Endothelial cell of umbilical vein (primary cell): ENCODE measurements around the gene TAS1R3.

Source experiments
- EZH2 ChIP-seq: IDR thresholded peaks from 2 replicates; pipeline ENCODE4 v1.6.1; 2012; ENCODE audit warnings: borderline replicate concordance, low read depth, mild to moderate bottlenecking, moderate library complexity, low read length, inconsistent platforms; ENCODE audit not compliant: severe bottlenecking
- GATA2 ChIP-seq: IDR thresholded peaks from 2 replicates; pipeline ENCODE4 v1.7.0; 2011; ENCODE audit warnings: low read depth, mild to moderate bottlenecking, moderate library complexity, mixed read lengths, low read length; ENCODE audit not compliant: insufficient read length, insufficient read depth
- JUN ChIP-seq: IDR thresholded peaks from 2 replicates; pipeline ENCODE4 v1.6.1; 2011; ENCODE audit warnings: borderline replicate concordance, low read depth; ENCODE audit not compliant: insufficient read length, insufficient read depth
- MYC ChIP-seq: IDR thresholded peaks from one replicate; pipeline ENCODE4 v1.6.1; 2011; ENCODE audit warnings: mild to moderate bottlenecking, low read depth, low read length
- POLR2A ChIP-seq: IDR thresholded peaks from 2 replicates; pipeline ENCODE4 v1.6.1; 2012; ENCODE audit warnings: low read depth, mild to moderate bottlenecking, control low read depth, low read length
- POLR2AphosphoS5 ChIP-seq: IDR thresholded peaks from 2 replicates; pipeline ENCODE4 v1.6.1; 2012; ENCODE audit warnings: low read depth, mild to moderate bottlenecking, control low read depth, low read length, moderate library complexity; ENCODE audit not compliant: insufficient read depth
- TF ChIP-seq, protein P1 (sequence below), 2 donors: IDR thresholded peaks; 1 replicate in 1 of 2; 2 replicates in 1 of 2; pipeline ENCODE4 v1.5.1; 2011; ENCODE audit warnings: low read length in 2 of 2, mild to moderate bottlenecking in 2 of 2, moderate library complexity in 2 of 2, control low read depth in 1 of 2, inconsistent platforms in 1 of 2, low read depth in 1 of 2; ENCODE audit not compliant: insufficient read depth in 1 of 2; ENCODE audit errors: extremely low read depth in 1 of 2
- TF ChIP-seq, protein P2 (sequence below): IDR thresholded peaks from 2 replicates; pipeline ENCODE4 v1.6.1; 2011; ENCODE audit not compliant: insufficient read depth, insufficient read length

DNA sequence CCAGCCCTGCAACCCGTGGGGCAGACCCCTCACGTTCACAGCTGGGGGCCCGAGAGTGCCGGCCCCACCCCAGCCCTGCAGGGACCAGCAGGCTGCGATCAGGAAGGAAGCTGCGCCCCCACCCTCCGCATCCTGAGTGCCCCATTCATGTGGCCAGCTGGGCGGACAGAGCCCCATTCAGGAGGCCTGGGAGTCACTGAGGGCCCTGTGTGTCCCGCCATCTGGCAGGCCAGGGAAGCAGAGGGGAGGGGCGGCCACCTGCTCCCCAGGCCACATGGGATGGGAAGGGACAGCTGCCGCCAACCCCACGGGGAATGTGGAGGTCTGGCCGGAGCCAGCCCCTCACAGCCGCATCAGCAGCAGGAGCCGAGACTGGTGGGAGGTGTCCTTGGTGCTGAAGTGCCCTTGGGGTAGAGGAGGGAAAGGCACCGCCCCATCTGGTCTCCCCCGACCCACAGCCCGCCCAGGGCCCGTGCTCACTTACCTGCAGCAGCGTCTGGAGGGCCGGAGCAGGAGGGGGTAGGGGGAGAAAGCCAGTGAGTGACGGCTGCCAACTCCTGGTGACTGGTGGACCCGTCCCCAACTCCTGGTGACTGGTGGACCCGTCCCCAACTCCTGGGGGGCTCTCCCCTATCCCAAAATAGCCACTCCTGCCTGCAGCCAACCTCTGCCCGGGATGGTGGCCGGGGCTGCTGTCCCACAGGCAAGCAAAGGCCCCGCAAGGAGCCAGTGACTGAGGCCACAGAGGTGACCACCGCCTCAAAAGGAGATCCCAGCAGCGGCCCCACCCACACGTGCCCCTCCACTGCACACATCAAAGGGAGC, 32.0 kb upstream of the TAS1R3 start:
- TF ChIP-seq, protein P1, sequence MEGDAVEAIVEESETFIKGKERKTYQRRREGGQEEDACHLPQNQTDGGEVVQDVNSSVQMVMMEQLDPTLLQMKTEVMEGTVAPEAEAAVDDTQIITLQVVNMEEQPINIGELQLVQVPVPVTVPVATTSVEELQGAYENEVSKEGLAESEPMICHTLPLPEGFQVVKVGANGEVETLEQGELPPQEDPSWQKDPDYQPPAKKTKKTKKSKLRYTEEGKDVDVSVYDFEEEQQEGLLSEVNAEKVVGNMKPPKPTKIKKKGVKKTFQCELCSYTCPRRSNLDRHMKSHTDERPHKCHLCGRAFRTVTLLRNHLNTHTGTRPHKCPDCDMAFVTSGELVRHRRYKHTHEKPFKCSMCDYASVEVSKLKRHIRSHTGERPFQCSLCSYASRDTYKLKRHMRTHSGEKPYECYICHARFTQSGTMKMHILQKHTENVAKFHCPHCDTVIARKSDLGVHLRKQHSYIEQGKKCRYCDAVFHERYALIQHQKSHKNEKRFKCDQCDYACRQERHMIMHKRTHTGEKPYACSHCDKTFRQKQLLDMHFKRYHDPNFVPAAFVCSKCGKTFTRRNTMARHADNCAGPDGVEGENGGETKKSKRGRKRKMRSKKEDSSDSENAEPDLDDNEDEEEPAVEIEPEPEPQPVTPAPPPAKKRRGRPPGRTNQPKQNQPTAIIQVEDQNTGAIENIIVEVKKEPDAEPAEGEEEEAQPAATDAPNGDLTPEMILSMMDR (IDR thresholded peaks at IDR 0.05; ENCODE audit: extremely low read depth in 1 of 2, insufficient read depth in 1 of 2, low read depth in 1 of 2, low read length in 2 of 2) = no peak
- no peak for TF ChIP-seq POLR2AphosphoS5
- TF ChIP-seq EZH2 = no peak
- TF ChIP-seq POLR2A = no peak
- no peak for TF ChIP-seq MYC
- TF ChIP-seq, protein P2, sequence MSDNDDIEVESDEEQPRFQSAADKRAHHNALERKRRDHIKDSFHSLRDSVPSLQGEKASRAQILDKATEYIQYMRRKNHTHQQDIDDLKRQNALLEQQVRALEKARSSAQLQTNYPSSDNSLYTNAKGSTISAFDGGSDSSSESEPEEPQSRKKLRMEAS = no peak
- no peak for TF ChIP-seq JUN
- no peak for TF ChIP-seq GATA2
